H1 (cell line): ENCODE results near the gene ST6GALNAC3.

Source experiments
- POLR2AphosphoS5 ChIP-seq: IDR thresholded peaks from 2 replicates; pipeline ENCODE4 v1.6.1; 2011; ENCODE audit warnings: low read depth, low read length
- TF ChIP-seq, protein P1 (sequence below), 3 experiments: IDR thresholded peaks; 1 replicate in 2 of 3; 2 replicates in 1 of 3; pipeline versions ENCODE4 v1.5.1 to v1.6.1; 2011; ENCODE audit warnings: low read length in 3 of 3, mild to moderate bottlenecking in 3 of 3, inconsistent platforms in 2 of 3, low read depth in 1 of 3, moderate library complexity in 1 of 3; ENCODE audit not compliant: insufficient read depth in 1 of 3; ENCODE audit errors: control extremely low read depth in 1 of 3

DNA sequence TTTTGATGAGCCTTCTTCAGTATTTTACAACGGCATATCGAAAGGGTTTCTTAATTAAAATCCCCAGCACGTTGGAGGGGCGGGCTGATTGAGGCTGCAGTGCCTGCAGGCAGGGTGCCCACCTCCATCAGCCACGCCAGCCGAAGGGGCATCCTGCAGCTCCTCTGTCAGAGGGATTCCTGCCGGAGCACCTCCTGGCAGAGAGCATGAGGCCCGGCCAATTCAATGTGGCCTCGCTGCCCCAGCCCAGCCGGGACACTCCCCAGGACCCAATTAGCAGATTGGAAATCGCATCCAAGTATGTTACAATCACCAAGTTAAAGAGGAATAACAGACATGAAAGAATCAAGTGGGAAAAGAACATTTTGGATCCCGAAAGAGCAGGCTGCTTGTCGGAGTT is 216.6 kb downstream of the ST6GALNAC3 start:
- TF ChIP-seq POLR2AphosphoS5: no peak
- TF ChIP-seq, protein P1, sequence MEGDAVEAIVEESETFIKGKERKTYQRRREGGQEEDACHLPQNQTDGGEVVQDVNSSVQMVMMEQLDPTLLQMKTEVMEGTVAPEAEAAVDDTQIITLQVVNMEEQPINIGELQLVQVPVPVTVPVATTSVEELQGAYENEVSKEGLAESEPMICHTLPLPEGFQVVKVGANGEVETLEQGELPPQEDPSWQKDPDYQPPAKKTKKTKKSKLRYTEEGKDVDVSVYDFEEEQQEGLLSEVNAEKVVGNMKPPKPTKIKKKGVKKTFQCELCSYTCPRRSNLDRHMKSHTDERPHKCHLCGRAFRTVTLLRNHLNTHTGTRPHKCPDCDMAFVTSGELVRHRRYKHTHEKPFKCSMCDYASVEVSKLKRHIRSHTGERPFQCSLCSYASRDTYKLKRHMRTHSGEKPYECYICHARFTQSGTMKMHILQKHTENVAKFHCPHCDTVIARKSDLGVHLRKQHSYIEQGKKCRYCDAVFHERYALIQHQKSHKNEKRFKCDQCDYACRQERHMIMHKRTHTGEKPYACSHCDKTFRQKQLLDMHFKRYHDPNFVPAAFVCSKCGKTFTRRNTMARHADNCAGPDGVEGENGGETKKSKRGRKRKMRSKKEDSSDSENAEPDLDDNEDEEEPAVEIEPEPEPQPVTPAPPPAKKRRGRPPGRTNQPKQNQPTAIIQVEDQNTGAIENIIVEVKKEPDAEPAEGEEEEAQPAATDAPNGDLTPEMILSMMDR (IDR thresholded peaks at IDR 0.05; ENCODE audit: control extremely low read depth in 1 of 3, insufficient read depth in 1 of 3, low read depth in 1 of 3, low read length in 3 of 3): no peak
